NCI-H82 treated with DMSO at 0.1 percent for 48 hours (cell line): ENCODE results near the gene IQSEC3.

ENCODE experiments used
- DNase-seq: peaks from one replicate; lab custom pipeline; 2025; ENCODE audit not compliant: unreplicated experiment; lab: John Stamatoyannopoulos, UW

The IQSEC3 gene

DNA sequence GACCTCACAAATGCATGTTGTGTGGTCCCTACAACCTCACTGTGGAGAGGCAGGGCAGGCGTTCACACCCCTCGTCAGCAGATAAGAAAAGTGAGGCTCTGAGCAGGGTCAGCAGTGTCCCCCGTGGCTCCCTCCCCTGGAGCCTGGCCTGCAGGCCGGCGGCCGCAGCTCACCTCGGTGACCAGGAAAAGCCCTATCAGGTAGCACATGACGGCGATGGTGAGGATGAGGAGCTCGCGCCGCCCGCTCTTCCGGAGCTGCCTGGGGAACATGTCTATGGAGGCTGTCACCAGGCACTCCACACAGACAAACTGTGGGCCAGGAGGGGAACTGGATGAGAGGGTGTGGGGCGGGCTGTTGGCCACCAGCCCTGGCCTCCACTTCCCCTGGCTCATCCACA, 129.4 kb downstream of the IQSEC3 start:
- no peak for DNase-seq

DNA sequence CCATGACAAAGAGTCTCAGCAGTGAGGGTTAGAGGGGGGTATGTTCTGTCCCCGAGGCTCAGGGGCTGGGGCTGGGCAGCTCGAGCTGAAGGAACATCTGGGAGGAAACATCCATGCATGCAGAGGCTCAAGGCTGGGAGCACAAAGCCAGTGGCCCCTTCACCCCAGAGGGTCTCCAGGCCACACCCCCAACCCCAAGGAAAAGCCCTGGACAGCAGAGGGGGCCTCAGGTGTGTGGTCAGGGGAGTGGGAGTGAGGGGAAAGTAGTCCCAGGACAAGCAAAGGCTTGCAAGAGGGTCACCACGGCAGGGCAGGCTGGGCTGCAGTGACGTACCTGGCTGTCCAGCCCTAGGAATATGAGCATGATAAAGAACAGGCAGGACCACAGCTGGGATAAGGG, 129.9 kb downstream of the IQSEC3 start:
- DNase-seq, result no peak

GRCh38 chr12:197347-197746, 130.8 kb downstream of the IQSEC3 start:
- no peak for DNase-seq

- no peak for DNase-seq
These were observed 131.5 kb downstream of the IQSEC3 start for GRCh38 chr12:197911-198695.

- DNase-seq, result no peak
These were observed 132.1 kb downstream of the IQSEC3 start for GRCh38 chr12:198705-199104.

GRCh38 chr12:201361-201760, 134.8 kb downstream of the IQSEC3 start:
- DNase-seq, result no peak

DNA sequence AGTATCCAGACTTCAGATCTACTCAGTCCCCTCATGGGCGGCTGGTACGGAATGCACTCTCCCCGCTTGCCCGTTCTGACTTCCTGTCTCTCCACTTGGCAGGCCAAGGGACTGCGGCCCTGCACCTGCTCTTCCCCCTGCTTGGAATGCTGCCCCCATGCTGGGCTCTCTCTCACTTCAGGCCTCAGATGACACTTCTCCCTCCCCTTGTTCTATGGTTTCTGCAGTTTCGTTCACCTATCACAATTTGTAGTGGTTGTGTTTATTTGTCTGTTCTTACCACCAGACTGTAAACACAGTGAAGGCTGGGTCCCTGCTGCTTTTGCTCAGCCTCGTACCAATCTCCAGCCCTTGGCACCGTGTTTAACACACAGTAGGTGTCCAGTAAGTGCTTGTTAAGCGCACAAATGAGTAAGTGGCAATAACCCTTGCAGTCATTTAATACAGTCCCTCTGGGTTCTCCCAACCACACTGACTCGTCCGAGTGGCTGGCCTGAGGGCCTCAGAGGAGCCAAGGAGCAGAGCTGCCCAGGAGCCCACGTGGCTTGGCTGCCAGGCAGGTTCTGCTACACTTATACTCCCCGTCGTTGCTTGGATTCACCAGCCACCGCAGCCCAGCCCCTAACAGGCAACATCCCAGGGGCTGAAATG, 135.6 kb downstream of the IQSEC3 start:
- DNase-seq, result no peak

- no peak for DNase-seq
These were observed 136.5 kb downstream of the IQSEC3 start for GRCh38 chr12:203074-203461.

DNA sequence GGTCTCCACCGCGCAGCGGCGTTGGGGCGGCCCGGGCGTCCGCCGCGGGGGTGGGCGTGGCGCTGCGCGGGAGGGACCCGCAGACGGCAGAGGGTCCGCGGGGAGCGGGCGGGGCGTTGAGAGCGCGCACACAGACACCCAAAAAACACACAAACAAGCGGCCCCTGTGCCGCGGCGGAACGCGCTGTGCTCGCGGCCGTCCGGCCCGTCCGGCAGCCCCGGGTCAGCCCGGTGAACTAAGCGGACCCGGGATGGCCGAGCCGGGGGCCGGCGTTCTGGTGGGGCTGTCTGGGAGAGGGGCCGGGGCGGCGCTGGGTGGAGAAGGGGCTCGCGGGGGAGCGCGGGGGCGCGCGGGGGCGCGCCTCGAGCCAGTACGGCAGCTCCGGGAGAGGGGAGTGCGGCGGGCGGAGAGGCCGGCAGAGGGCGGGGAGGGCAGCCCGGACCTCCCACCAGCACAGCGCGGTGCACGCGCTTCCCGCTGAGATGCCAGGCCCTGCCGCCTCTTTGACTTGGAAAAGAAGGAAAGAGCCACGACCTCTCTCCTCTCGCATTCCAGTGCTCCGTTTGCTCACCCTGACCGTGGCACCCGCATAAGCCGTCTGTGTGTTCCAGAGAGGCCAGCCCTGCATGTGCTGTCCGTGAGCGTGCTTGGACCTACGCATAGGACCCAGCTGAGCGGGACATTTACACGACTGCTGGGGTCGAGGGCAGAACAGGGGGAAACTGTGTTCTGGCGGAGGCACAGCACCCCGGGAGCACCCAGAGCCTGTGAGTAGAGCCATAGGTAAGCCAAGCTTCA, 137.1 kb downstream of the IQSEC3 start:
- no peak for DNase-seq

GRCh38 chr12:204261-204678, 137.7 kb downstream of the IQSEC3 start:
- no peak for DNase-seq

- DNase-seq, result no peak
These were observed 138.5 kb downstream of the IQSEC3 start for GRCh38 chr12:205026-205425.

- no peak for DNase-seq
These were observed 140.3 kb downstream of the IQSEC3 start for GRCh38 chr12:206746-207440.

DNA sequence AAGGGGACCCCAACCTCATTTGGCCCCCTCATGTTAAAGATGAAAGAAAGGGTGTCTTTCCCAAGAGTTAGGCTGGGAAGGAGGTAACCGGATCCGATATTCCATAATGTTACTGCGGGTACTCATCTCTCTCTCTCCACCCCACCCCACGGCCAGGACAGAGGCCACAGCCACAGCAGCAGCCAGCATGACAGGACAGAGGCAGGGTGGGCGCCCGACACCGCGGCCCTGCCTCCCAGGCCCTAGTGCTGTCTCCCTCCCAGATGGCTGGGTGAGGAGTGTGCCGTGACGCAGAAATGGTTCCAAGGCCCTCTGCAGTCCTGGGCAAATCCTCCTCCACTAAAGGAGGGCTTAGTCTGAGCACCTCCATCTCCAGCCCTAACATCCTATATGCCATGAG, 141.2 kb downstream of the IQSEC3 start:
- no peak for DNase-seq

DNA sequence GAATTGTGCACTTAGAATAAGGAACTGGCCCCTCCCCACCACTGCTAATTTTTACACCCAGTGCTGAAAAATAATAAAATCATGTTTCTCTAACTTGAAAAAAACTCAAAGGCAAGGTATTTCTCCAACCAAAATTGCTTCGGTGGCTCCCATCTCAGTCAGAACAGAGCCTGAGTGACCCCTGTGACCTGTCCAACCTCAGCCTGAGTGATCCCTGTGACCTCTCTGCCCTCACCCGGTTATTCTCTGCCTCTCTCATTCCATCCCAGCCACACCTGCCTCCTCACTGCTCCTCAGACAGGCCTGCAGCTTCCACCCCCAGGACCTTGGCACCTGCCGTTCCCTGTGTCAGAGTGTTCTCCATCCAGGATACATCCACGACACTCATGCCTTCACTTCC, 142.2 kb downstream of the IQSEC3 start:
- DNase-seq, result no peak

DNA sequence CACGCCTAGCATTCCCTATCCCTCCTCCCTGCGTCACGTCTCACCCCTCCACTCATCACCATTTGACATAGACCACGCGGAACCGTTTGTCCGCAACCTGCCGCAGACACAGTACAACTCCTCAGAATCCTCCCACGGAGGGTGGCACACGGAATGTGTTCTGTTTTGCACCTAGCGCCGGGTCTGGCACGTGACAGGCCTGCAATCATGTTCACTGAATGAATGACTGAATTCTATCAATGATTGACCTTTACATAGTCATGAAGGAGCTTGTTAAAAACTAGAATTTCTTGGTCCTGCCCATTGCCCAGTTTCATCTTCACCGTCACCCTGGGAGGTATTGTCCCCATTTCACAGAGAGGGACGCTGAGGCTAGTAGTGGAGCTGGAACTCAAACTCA, 142.7 kb downstream of the IQSEC3 start:
- no peak for DNase-seq

- no peak for DNase-seq
These were observed 143.3 kb downstream of the IQSEC3 start for GRCh38 chr12:209851-210250.

DNA sequence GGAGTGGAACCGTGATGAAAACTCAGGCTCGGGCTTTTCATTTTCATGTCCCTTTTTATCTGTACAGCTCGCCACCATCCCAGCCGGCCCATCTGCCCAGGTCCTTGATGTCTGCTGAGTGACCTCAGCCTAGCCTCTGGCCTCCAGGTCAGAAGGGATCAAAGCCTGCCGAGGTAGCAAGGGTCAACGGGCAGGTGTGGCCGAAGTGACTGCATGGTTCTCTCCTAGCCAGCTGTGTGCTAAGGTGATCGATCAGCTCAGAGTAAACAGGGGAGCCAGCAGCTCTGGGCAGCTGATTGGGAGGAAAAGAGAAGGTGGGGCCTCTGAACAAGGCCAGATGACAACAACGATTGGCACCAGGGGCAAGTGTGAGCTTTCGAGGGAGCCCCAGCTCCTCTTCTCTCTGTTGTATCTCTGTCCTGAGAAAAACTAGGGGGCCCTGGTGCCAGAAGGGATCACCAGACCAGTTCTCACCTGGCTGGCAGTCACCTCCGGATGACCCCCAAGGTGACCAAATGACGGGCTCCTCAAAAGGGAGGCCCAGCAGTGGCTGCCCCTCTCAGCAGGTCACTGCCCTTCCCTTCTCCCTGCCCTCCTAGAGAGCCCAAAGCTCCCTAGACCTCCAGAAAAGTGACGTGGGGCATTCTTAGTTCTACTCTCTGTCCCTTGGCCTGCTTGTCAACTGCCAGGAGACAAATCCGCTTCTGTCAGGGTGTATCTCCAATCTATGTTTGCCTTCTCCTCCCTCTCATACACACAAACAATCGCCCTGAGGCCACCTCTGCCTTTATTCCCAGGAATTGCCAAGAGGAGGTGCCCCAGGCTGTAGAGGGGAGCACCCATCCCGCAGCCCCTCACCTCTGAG, 143.9 kb downstream of the IQSEC3 start:
- DNase-seq, result no peak

DNA sequence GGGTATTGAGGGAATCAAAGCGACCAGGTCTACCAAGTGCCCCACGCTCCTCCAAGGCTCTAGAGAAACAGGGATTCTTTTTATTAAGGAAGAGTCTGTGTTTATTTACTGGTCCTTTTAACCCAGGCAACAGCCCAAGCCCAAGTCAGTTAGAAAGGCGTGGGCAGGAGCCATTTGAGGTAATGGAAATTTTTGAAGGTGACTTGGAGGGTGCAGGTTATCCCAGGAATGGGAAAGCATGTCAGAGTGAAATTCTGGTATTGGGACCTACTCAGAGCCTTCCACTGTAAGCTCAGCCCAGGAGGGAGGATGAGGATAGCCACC, 144.5 kb downstream of the IQSEC3 start:
- DNase-seq, result no peak

GRCh38 chr12:211639-212414, 145.3 kb downstream of the IQSEC3 start:
- no peak for DNase-seq

GRCh38 chr12:212415-212714, 145.8 kb downstream of the IQSEC3 start:
- no peak for DNase-seq
